Chondrocyte (in vitro differentiated cells): Measurements from ENCODE around the gene LRIG2. TPM values are rescaled to one million over a fixed set of nuclear protein-coding genes. Genes with fewer than 3 reads are reported as not detected.

Experiments
- DNase-seq: peaks from one replicate; pipeline ENCODE4 v3.0.0; 2021; ENCODE audit warnings: mixed read lengths, low spot score
- H3K27ac Mint-ChIP-seq: one replicate; pipeline ENCODE4 v1.8.0; 2021; ENCODE audit warnings: mild to moderate bottlenecking, moderate library complexity, mixed read lengths; ENCODE audit not compliant: unreplicated experiment
- H3K27me3 Mint-ChIP-seq: 2 replicates; pipeline ENCODE4 v1.8.0; 2021; ENCODE audit warnings: low read depth, mixed read lengths
- H3K36me3 Mint-ChIP-seq: 2 replicates; pipeline ENCODE4 v1.8.0; 2021; ENCODE audit warnings: low read depth, mixed read lengths
- H3K4me1 Mint-ChIP-seq: 2 replicates; pipeline ENCODE4 v1.8.0; 2021; ENCODE audit warnings: low read depth, mild to moderate bottlenecking, mixed read lengths
- H3K4me3 Mint-ChIP-seq: one replicate; pipeline ENCODE4 v1.8.0; 2021; ENCODE audit warnings: mild to moderate bottlenecking, moderate library complexity, mixed read lengths; ENCODE audit not compliant: unreplicated experiment
- H3K9me3 Mint-ChIP-seq: 2 replicates; pipeline ENCODE4 v1.8.0; 2021; ENCODE audit warnings: low read depth, mixed read lengths
- total RNA-seq: library from RNA; stranded (reverse); gene quantifications from 3 replicates; pipeline ENCODE4 v1.2.1, GENCODE V29; 2021
- TF ChIP-seq, protein P1 (sequence below): fragments of 200-600 bp; sonication (generic); IDR thresholded peaks from 2 replicates; pipeline ENCODE4 v1.5.0; 2021; ENCODE audit warnings: antibody characterized with exemption, mild to moderate bottlenecking, moderate library complexity

LRIG2 gene
- total RNA-seq, 1 donor from 2014 or later: 10.7 TPM

DNA sequence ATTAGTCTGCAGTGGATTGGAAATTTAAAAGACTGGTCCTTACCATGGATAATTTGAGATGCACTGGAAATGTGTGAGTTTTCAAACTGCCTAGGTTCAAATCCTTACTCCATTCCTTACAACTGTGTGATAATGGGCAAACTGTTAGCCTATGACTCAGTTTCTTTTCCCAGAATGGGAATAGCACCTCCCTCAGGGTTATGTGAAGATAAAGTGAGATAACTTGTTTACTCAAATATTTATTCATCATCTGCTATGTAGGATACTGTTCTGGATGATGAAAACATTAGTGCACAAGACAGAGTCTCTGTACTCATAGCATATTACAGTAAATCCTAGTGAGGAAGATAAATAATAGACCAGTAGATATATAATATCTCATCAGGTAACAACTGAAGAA is 28.6 kb downstream of the LRIG2 start:
- TF ChIP-seq, protein P1, sequence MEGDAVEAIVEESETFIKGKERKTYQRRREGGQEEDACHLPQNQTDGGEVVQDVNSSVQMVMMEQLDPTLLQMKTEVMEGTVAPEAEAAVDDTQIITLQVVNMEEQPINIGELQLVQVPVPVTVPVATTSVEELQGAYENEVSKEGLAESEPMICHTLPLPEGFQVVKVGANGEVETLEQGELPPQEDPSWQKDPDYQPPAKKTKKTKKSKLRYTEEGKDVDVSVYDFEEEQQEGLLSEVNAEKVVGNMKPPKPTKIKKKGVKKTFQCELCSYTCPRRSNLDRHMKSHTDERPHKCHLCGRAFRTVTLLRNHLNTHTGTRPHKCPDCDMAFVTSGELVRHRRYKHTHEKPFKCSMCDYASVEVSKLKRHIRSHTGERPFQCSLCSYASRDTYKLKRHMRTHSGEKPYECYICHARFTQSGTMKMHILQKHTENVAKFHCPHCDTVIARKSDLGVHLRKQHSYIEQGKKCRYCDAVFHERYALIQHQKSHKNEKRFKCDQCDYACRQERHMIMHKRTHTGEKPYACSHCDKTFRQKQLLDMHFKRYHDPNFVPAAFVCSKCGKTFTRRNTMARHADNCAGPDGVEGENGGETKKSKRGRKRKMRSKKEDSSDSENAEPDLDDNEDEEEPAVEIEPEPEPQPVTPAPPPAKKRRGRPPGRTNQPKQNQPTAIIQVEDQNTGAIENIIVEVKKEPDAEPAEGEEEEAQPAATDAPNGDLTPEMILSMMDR: no peak
- no peak for DNase-seq
- H3K27me3 Mint-ChIP-seq: no peaks in the 10 kb centered on the region
- no peaks in the 10 kb centered on the region for H3K9me3 Mint-ChIP-seq
- no peaks in the 10 kb centered on the region for H3K4me1 Mint-ChIP-seq
- H3K36me3 Mint-ChIP-seq: peaks cover 34% of the 10 kb centered on the region
- H3K4me3 Mint-ChIP-seq: no peak overlapping the region
- H3K27ac Mint-ChIP-seq: no peak overlapping the region

DNA sequence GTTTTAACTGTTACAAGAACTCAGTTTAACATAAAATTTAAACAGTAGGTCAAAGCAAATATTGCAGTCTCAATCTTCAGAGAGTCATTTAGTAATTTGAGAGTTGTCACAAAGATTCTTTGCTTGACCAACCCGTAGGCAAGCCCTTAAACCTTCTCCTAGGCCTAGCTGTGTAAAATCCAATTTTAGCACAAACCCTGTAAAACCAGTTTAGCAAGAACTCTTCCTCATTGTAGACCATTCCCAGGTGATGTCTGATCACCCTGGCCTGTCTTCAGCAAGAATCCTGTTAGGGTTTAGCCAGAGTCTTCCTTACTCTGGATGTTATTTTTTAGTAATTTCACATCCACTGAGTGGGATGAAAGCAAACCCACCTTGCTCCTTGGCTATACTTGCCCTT is 30.1 kb downstream of the LRIG2 start:
- TF ChIP-seq, protein P1: no peak
- Mint-ChIP-seq H3K36me3 (peaks cover 41% of the 10 kb centered on the region), H3K9me3 (no peaks in the 10 kb centered on the region), H3K27ac (no peak overlapping the region), H3K4me3 (no peak overlapping the region), H3K27me3 (no peaks in the 10 kb centered on the region), H3K4me1 (no peaks in the 10 kb centered on the region)
- no peak for DNase-seq

DNA sequence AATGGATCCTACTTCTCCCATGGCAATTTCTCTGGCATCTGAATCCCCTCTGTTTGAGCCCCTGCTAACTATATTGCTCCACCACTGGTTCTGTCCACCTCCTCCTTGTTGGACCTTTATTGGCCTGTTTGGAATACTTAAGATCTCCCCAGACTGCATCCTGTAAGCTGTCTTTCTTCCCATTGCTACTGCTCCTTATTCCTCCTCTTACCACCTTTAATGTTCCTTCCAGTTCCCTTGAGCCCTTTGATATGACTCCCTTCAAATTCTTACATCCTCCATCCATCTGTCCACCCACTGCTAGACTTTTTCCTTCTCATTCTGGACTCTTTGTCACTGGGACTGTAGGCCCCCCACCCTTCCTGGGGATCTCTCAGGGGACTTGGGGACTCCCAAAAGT is 31.0 kb downstream of the LRIG2 start:
- H3K27me3 Mint-ChIP-seq: no peaks in the 10 kb centered on the region
- TF ChIP-seq, protein P1: no peak
- H3K4me1 Mint-ChIP-seq: no peaks in the 10 kb centered on the region
- peaks cover 39% of the 10 kb centered on the region for H3K36me3 Mint-ChIP-seq
- no peak for DNase-seq
- H3K27ac Mint-ChIP-seq: peak overlapping the region; percentile 30
- H3K4me3 Mint-ChIP-seq: no peak overlapping the region
- no peaks in the 10 kb centered on the region for H3K9me3 Mint-ChIP-seq

DNA sequence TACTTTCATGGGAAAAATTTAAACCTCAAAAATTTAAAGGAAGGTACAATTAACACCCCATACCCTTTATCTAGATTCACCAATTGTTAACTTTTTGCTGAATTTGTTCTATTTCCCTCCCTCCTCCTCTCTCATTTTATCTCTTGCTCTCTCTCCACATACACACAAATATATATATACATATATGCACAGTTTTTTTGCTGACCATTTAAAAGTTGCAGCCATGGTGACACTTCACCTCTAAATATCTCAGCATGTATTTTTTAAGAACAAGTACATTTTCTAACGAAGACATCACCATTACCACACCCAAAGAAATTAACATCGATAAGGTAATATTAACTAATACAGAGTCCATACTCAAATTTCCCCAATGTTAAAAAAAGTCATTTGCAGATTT is 33.9 kb downstream of the LRIG2 start:
- DNase-seq: no peak
- Mint-ChIP-seq H3K4me1 (no peaks in the 10 kb centered on the region), H3K4me3 (no peak overlapping the region), H3K36me3 (peaks cover 38% of the 10 kb centered on the region), H3K27ac (no peak overlapping the region), H3K27me3 (no peaks in the 10 kb centered on the region), H3K9me3 (no peaks in the 10 kb centered on the region)
- TF ChIP-seq, protein P1: no peak

DNA sequence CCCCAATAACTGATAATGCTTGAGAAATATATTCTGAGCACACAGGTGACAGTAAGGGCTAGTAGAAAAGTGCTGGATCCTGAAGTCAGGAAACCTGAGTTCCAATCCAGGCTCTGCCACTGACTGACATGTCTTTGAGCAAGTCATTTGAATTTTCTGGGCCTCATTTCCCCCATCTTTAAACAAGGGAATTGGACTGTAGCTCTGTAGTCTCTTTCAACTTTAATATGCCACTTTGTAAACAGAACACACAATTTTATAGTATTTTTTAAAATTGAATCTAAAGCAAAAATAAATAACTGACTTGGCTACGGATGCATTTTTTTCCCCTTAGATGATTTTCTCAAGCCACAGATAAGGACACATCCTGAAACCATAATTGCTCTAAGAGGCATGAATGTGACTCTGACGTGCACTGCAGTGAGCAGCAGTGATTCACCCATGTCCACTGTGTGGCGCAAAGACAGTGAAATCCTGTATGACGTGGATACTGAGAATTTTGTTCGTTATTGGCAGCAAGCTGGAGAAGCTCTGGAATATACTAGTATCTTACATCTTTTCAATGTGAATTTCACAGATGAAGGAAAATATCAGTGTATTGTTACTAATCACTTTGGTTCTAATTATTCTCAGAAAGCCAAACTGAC is 37.0 kb downstream of the LRIG2 start:
- TF ChIP-seq, protein P1: peak; percentile 41
- Mint-ChIP-seq H3K4me3 (no peak overlapping the region), H3K27me3 (no peaks in the 10 kb centered on the region), H3K4me1 (no peaks in the 10 kb centered on the region), H3K27ac (no peak overlapping the region), H3K36me3 (peaks cover 38% of the 10 kb centered on the region), H3K9me3 (no peaks in the 10 kb centered on the region)
- DNase-seq: no peak
